ENCODE measurements around the gene PPP4C. TPM values are rescaled to one million over a fixed set of nuclear protein-coding genes. Genes with fewer than 3 reads are reported as not detected.
"Not testable (repeated sequence)": the region's sequence is repeated elsewhere in the genome, so short reads cannot be mapped to it uniquely, and the experiment has no call there.

The PPP4C gene
- total RNA-seq, 2 donors from 2014 or later: 101 to 106 TPM

GRCh38 chr16:30114411-30114810 is 38.6 kb downstream of the PPP4C start:
- intact Hi-C loops (cut with DNase I, micrococcal nuclease): no loop called here
- ATAC-seq (no peak), DNase-seq (no peak)

- intact Hi-C loops (cut with DNase I, micrococcal nuclease); ATAC-seq: not testable (repeated sequence)
Observed at GRCh38 chr16:30114833-30115232, 39.0 kb downstream of the PPP4C start.

GRCh38 chr16:30115238-30115637 is 39.4 kb downstream of the PPP4C start:
- intact Hi-C loops (cut with DNase I, micrococcal nuclease): no loop called here
- ATAC-seq (peak; percentile 75), DNase-seq (peak; percentile 85 to 95)

More at GRCh38 chr16:30114833-30115232, 39.0 kb downstream of the PPP4C start:
- DNase-seq: not testable (repeated sequence)

- DNase-seq (no peak), ATAC-seq (no peak)
- intact Hi-C loops (cut with DNase I, micrococcal nuclease): no loop called here
Observed at GRCh38 chr16:30116291-30117207, 40.8 kb downstream of the PPP4C start.

GRCh38 chr16:30117768-30118167 is 42.0 kb downstream of the PPP4C start:
- intact Hi-C loops (cut with DNase I, micrococcal nuclease): no loop called here
- DNase-seq: no peak
- no peak for ATAC-seq

GRCh38 chr16:30119428-30119827 is 43.6 kb downstream of the PPP4C start:
- ATAC-seq (no peak), DNase-seq (no peak)
- intact Hi-C loops (cut with DNase I, micrococcal nuclease): no loop called here

GRCh38 chr16:30120340-30121105 is 44.7 kb downstream of the PPP4C start:
- ATAC-seq: peak; percentile 67
- intact Hi-C loops (cut with DNase I, micrococcal nuclease): no loop called here
- peak; percentile 69 to 92 for DNase-seq

GRCh38 chr16:30121741-30122571 is 46.2 kb downstream of the PPP4C start:
- peak; percentile 57 to 69 for DNase-seq
- ATAC-seq: peak; percentile 28
- intact Hi-C loops (cut with DNase I, micrococcal nuclease): no loop called here

GRCh38 chr16:30122604-30123160 is 46.9 kb downstream of the PPP4C start:
- ATAC-seq (peak; percentile 9), DNase-seq (peak; percentile 40 to 51)
- intact Hi-C loops (cut with DNase I, micrococcal nuclease): no loop called here

GRCh38 chr16:30124985-30125379 is 49.2 kb downstream of the PPP4C start:
- DNase-seq (no peak), ATAC-seq (no peak)
- intact Hi-C loops (cut with DNase I, micrococcal nuclease): no loop called here

GRCh38 chr16:30125690-30126089 is 49.9 kb downstream of the PPP4C start:
- intact Hi-C loops (cut with DNase I, micrococcal nuclease); DNase-seq; ATAC-seq: not testable (repeated sequence)

- ATAC-seq: no peak
- intact Hi-C loops (cut with DNase I, micrococcal nuclease): no loop called here
- DNase-seq: no peak
Observed at GRCh38 chr16:30127993-30128392, 52.2 kb downstream of the PPP4C start.

GRCh38 chr16:30131869-30132475 is 56.2 kb downstream of the PPP4C start:
- ATAC-seq (no peak), DNase-seq (no peak)
- intact Hi-C loops (cut with DNase I, micrococcal nuclease): no loop called here

- ATAC-seq (no peak), DNase-seq (no peak)
- intact Hi-C loops (cut with DNase I, micrococcal nuclease): no loop called here
Observed at GRCh38 chr16:30132591-30132990, 56.8 kb downstream of the PPP4C start.

Data from left colon (tissue), 2 donors.